RWPE2 (cell line): Measurements from ENCODE around the gene EIF5A.

ENCODE experiments used
- ATAC-seq: fragments of 200-7000 bp; cut with Tn5 transposase; 3 replicates; pipeline ENCODE4 v1.9.1; 2021; ENCODE audit warnings: low read depth
- DNase-seq: peaks from one replicate; pipeline ENCODE4 v3.0.0-alpha.2; 2020; ENCODE audit warnings: low spot score
- H3K27ac ChIP-seq: fragments of 450-650 bp; 2 replicates; pipeline ENCODE4 v1.5.1; 2017; ENCODE audit warnings: mild to moderate bottlenecking; ENCODE audit not compliant: poor library complexity, severe bottlenecking
- H3K27me3 ChIP-seq: fragments of 250-450 bp; sonication (Bioruptor Pico); 2 replicates; pipeline ENCODE4 v1.5.1; 2021; ENCODE audit warnings: mild to moderate bottlenecking, moderate library complexity; ENCODE audit not compliant: insufficient read depth, poor library complexity, severe bottlenecking
- H3K36me3 ChIP-seq: fragments of 250-450 bp; sonication (Bioruptor Pico); 2 replicates; pipeline ENCODE4 v1.5.1; 2020; ENCODE audit warnings: low read depth, mild to moderate bottlenecking, moderate library complexity
- H3K4me1 ChIP-seq: fragments of 250-450 bp; sonication (Bioruptor Pico); 2 replicates; pipeline ENCODE4 v1.5.1; 2021; ENCODE audit warnings: mild to moderate bottlenecking, moderate library complexity; ENCODE audit not compliant: insufficient read depth, poor library complexity, severe bottlenecking
- H3K4me3 ChIP-seq: fragments of 250-450 bp; sonication (Bioruptor Pico); 2 replicates; pipeline ENCODE4 v1.5.1; 2021; ENCODE audit warnings: mild to moderate bottlenecking, moderate library complexity; ENCODE audit not compliant: severe bottlenecking
- H3K9me3 ChIP-seq: fragments of 250-450 bp; sonication (Bioruptor Pico); 2 replicates; pipeline ENCODE4 v1.5.1; 2021; ENCODE audit warnings: mild to moderate bottlenecking, moderate library complexity; ENCODE audit not compliant: severe bottlenecking
- TF ChIP-seq, protein P1 (sequence below): fragments of 450-650 bp; IDR thresholded peaks from one replicate; pipeline ENCODE4 v1.5.1; 2017; ENCODE audit warnings: mild to moderate bottlenecking, moderate library complexity; ENCODE audit not compliant: poor library complexity, severe bottlenecking

The EIF5A gene

DNA sequence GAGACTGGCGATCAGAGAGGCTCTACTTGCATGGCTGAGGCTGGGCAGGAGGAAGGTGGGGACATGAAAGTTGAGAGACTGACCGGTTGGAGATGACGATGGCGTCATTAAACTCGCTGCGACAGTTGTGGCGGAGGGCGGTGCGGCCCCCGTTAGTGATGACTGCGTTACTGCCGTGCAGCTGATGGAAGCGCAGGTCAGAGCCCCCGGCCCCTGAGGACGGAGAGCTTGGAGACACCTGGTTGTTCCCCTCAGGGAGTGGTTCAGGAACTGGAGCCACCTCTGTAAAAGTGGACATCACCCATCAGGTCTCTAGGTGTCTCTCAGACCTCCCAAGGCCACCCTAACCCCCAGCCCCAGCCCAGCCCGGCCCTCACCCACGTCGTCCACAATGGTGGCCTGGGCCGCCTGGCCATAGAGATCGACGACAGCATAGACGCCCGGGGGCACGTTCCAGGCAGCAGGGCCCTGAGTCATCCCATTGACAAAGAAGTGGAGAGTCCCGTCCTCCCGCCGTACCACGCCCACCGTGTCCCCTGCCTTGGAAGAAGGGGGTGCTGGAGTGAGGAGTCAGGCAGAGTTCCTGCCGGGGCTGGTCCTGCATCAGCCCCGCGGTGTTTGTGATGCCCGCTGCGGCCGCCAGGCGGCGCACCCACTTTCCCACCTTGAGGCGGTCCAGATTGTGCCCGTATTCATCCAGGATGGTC lies 16.5 kb downstream of the EIF5A start:
- TF ChIP-seq, protein P1, sequence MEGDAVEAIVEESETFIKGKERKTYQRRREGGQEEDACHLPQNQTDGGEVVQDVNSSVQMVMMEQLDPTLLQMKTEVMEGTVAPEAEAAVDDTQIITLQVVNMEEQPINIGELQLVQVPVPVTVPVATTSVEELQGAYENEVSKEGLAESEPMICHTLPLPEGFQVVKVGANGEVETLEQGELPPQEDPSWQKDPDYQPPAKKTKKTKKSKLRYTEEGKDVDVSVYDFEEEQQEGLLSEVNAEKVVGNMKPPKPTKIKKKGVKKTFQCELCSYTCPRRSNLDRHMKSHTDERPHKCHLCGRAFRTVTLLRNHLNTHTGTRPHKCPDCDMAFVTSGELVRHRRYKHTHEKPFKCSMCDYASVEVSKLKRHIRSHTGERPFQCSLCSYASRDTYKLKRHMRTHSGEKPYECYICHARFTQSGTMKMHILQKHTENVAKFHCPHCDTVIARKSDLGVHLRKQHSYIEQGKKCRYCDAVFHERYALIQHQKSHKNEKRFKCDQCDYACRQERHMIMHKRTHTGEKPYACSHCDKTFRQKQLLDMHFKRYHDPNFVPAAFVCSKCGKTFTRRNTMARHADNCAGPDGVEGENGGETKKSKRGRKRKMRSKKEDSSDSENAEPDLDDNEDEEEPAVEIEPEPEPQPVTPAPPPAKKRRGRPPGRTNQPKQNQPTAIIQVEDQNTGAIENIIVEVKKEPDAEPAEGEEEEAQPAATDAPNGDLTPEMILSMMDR, result peak; percentile 73
- no peaks in the 10 kb centered on the region for H3K9me3 ChIP-seq
- H3K36me3 ChIP-seq, result peaks cover 61% of the 10 kb centered on the region
- no peak overlapping the region for H3K4me3 ChIP-seq
- no peak overlapping the region for H3K27ac ChIP-seq
- no peak for DNase-seq
- ATAC-seq, result peak; percentile 51
- no peaks in the 10 kb centered on the region for H3K27me3 ChIP-seq
- no peaks in the 10 kb centered on the region for H3K4me1 ChIP-seq

DNA sequence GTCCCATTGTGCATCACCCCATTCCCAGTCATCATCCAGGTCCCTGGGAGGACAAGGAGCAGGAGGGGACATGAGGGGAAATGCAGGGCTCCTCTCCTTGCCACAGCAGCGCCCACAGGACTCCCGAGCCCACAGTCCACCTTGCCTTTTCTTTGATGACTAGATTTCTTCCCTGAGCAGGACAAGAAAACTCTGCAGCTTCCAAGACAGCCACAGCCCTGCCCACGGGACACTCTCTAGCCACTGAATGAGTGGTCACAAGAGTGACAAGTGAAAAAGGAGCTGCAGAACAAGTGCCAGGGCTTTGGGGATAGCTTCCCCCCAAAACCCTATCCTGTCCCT lies 17.0 kb downstream of the EIF5A start:
- TF ChIP-seq, protein P1, result peak; percentile 53
- DNase-seq (no peak), ATAC-seq (no peak)
- H3K27me3 ChIP-seq, result no peaks in the 10 kb centered on the region
- no peak overlapping the region for H3K4me3 ChIP-seq
- peaks cover 59% of the 10 kb centered on the region for H3K36me3 ChIP-seq
- H3K4me1 ChIP-seq, result no peaks in the 10 kb centered on the region
- H3K9me3 ChIP-seq, result no peaks in the 10 kb centered on the region
- no peak overlapping the region for H3K27ac ChIP-seq

DNA sequence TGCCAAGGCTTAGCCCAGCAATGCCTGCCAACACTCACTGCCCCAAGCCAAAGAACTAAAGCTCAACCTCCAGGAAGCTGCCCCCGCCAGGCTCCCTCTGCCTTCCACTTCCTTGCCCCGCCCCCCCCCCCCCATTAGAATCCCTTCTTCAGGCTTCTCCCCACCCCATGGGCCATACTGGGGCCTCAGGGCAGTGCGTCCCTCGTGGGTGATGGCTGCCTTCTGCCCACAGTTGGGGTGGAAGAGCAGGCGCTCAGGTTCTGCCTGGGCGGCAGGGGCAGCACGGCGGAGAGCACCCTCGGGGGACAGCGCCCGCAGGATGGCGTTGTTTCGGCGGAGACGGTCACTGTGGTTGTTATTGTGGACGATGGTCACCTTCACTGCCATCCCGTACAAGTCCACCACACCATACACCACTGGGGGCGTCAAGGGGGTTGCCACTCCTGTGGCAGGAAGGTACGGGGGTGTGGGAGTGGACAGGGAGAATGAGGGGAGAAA lies 17.7 kb downstream of the EIF5A start:
- peaks cover 56% of the 10 kb centered on the region for H3K36me3 ChIP-seq
- H3K4me1 ChIP-seq, result no peaks in the 10 kb centered on the region
- H3K27ac ChIP-seq, result no peak overlapping the region
- H3K27me3 ChIP-seq, result no peaks in the 10 kb centered on the region
- H3K9me3 ChIP-seq, result no peaks in the 10 kb centered on the region
- DNase-seq, result no peak
- H3K4me3 ChIP-seq, result no peak overlapping the region
- no peak for ATAC-seq
- TF ChIP-seq, protein P1, result no peak

DNA sequence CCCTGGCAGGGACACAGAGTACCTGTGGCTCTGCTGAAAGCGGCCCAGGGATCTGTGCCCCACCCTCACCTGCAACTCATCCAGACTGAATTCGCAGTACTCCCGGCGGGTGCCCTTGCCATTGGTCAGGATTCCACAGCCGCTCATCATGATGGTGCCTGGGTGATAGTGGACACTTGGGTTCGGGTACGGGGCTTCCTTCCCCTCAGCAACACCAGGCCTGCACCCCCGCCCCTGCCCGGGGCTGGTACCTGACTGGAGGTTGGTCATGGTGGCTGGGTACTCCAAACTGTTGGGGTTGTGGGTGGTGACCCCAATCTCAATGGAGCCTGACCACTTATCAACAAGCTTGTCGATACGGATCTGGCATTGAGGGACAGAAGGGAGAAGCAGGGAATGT lies 18.8 kb downstream of the EIF5A start:
- DNase-seq (no peak), ATAC-seq (no peak)
- Histone ChIP-seq H3K27ac (no peak overlapping the region), H3K4me3 (no peak overlapping the region), H3K36me3 (peaks cover 45% of the 10 kb centered on the region), H3K9me3 (no peaks in the 10 kb centered on the region), H3K4me1 (no peaks in the 10 kb centered on the region), H3K27me3 (no peaks in the 10 kb centered on the region)
- TF ChIP-seq, protein P1, result no peak

DNA sequence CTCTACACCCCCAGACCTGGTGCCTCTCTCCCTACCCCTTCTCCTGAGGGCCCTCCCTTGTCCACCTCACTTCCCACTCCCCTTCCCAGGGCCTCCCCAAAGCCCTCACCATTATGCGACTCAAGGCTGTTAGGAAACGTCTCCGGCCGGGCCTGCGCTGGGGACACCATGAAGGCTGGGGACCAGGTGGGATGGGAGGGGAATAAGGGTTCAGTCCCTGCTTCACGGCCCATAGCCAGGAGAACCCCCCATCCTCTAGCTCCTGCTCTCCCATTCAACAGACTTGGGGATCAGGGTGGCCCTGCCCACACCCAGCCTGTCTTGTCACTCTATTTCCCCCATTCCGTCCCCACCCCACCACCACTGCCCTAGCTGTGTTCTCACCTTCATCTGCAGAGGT lies 19.6 kb downstream of the EIF5A start:
- Histone ChIP-seq H3K9me3 (no peaks in the 10 kb centered on the region), H3K27ac (no peak overlapping the region), H3K4me3 (no peak overlapping the region), H3K36me3 (peaks cover 36% of the 10 kb centered on the region), H3K27me3 (no peaks in the 10 kb centered on the region), H3K4me1 (no peaks in the 10 kb centered on the region)
- no peak for DNase-seq
- ATAC-seq, result no peak
- TF ChIP-seq, protein P1, result no peak
